IMR-90 (cell line): Measurements from ENCODE around the gene PDE4C. TPM values are rescaled to one million over a fixed set of nuclear protein-coding genes. Genes with fewer than 3 reads are reported as not detected.

Experiments
- ATAC-seq: fragments of 200-7000 bp; cut with Tn5 transposase; 2 replicates; pipeline ENCODE4 v1.9.1; 2020; ENCODE audit warnings: low read depth, mild to moderate bottlenecking, moderate library complexity
- BruUV-seq: library from RNA; stranded (reverse); fragments of 400-500 nt; replicated peaks from 2 replicates; lab custom pipeline; 2021; lab: Mats Ljungman, UMichigan
- CTCF ChIA-PET: fragments of 300-600 bp; formaldehyde crosslinking; extraction: SDS; loops from one replicate; lab custom pipeline; 2021; ENCODE audit warnings: antibody characterized with exemption; lab: Yijun Ruan, JAX
- POLR2A ChIA-PET: fragments of 300-600 bp; sonication (Branson Sonifier 250); formaldehyde crosslinking; loops from one replicate; lab custom pipeline; 2022; ENCODE audit warnings: antibody characterized with exemption; ENCODE audit not compliant: unreplicated experiment; lab: Charles Lee
- DNase-seq: peaks from one replicate; pipeline ENCODE4 v3.0.0; 2013
- H2AFZ ChIP-seq: replicated peaks from 2 replicates; pipeline ENCODE3; 2013; ENCODE audit warnings: low read length, mild to moderate bottlenecking; ENCODE audit not compliant: poor library complexity
- H2AK5ac ChIP-seq: 2 replicates; pipeline ENCODE4 v1.6.1; 2013; ENCODE audit warnings: low read depth, low read length, inconsistent platforms
- H2AK9ac ChIP-seq: replicated peaks from 2 replicates; pipeline ENCODE3; 2013; ENCODE audit warnings: mild to moderate bottlenecking, low read depth, low read length, moderate library complexity; ENCODE audit not compliant: poor library complexity
- H2BK120ac ChIP-seq: 2 replicates; pipeline ENCODE4 v1.6.1; 2013; ENCODE audit warnings: low read depth, low read length, inconsistent platforms
- H2BK15ac ChIP-seq: 3 replicates; pipeline ENCODE4 v1.6.1; 2013; ENCODE audit warnings: low read depth, low read length, inconsistent platforms
- H2BK20ac ChIP-seq: 2 replicates; pipeline ENCODE4 v1.6.1; 2013; ENCODE audit warnings: low read depth, mild to moderate bottlenecking, inconsistent platforms, low read length, moderate library complexity
- H2BK5ac ChIP-seq: 2 replicates; pipeline ENCODE4 v1.6.1; 2013; ENCODE audit warnings: mild to moderate bottlenecking, low read depth, low read length, inconsistent platforms; ENCODE audit not compliant: poor library complexity, severe bottlenecking
- H3K14ac ChIP-seq: replicated peaks from 2 replicates; pipeline ENCODE4 v1.6.1; 2013; ENCODE audit warnings: low read depth, low read length, inconsistent platforms
- H3K18ac ChIP-seq: 2 replicates; pipeline ENCODE4 v1.6.1; 2013; ENCODE audit warnings: low read depth, low read length, control low read depth
- H3K23ac ChIP-seq: 2 replicates; pipeline ENCODE4 v1.6.1; 2013; ENCODE audit warnings: low read depth, low read length, inconsistent platforms
- H3K27ac ChIP-seq: 2 replicates; pipeline ENCODE4 v1.5.1; 2013; ENCODE audit warnings: mild to moderate bottlenecking, control low read depth, low read length; ENCODE audit not compliant: insufficient read depth
- H3K27me3 ChIP-seq: 2 replicates; pipeline ENCODE4 v1.6.1; 2013; ENCODE audit warnings: low read length; ENCODE audit not compliant: control insufficient read depth, insufficient read depth
- H3K36me3 ChIP-seq: 2 replicates; pipeline ENCODE4 v1.6.1; 2013; ENCODE audit warnings: low read length, mixed read lengths; ENCODE audit not compliant: control insufficient read depth, insufficient read depth
- H3K4ac ChIP-seq: 2 replicates; pipeline ENCODE4 v1.6.1; 2013; ENCODE audit warnings: low read depth, low read length, inconsistent platforms
- H3K4me1 ChIP-seq: 2 replicates; pipeline ENCODE4 v1.6.1; 2013; ENCODE audit warnings: low read length, mixed read lengths; ENCODE audit not compliant: control insufficient read depth, insufficient read depth
- H3K4me2 ChIP-seq: 2 replicates; pipeline ENCODE4 v1.6.1; 2013; ENCODE audit warnings: low read depth, mild to moderate bottlenecking, control low read depth, low read length, moderate library complexity
- H3K4me3 ChIP-seq: 2 replicates; pipeline ENCODE4 v1.5.1; 2013; ENCODE audit warnings: low read depth, mild to moderate bottlenecking, control low read depth, low read length, moderate library complexity; ENCODE audit not compliant: insufficient read depth
- H3K56ac ChIP-seq: 2 replicates; pipeline ENCODE4 v1.6.1; 2013; ENCODE audit warnings: low read length, inconsistent platforms; ENCODE audit not compliant: insufficient read depth; ENCODE audit errors: extremely low read depth
- H3K79me1 ChIP-seq, 2 experiments: 2 replicates each; pipeline ENCODE4 v1.6.1; 2013; ENCODE audit warnings: low read length in 2 of 2, inconsistent platforms in 1 of 2, low read depth in 1 of 2
- H3K9ac ChIP-seq: 2 replicates; pipeline ENCODE4 v1.6.1; 2013; ENCODE audit warnings: low read depth, low read length, control low read depth
- H3K9me1 ChIP-seq: 2 replicates; pipeline ENCODE4 v1.6.1; 2013; ENCODE audit warnings: low read length, inconsistent platforms; ENCODE audit not compliant: insufficient read depth
- H3K9me3 ChIP-seq: 2 replicates; pipeline ENCODE4 v1.6.1; 2013; ENCODE audit warnings: low read length; ENCODE audit not compliant: control insufficient read depth, insufficient read depth
- H4K20me1 ChIP-seq: 2 replicates; pipeline ENCODE4 v1.6.1; 2013; ENCODE audit warnings: low read length, inconsistent platforms; ENCODE audit not compliant: insufficient read depth
- H4K5ac ChIP-seq: 2 replicates; pipeline ENCODE4 v1.6.1; 2013; ENCODE audit warnings: mild to moderate bottlenecking, low read depth, low read length, control low read depth
- H4K8ac ChIP-seq, 2 experiments: 2 replicates each; pipeline ENCODE4 v1.6.1; 2013; ENCODE audit warnings: low read depth in 2 of 2, low read length in 2 of 2, control low read depth in 1 of 2, inconsistent platforms in 1 of 2
- H4K91ac ChIP-seq: 2 replicates; pipeline ENCODE4 v1.6.1; 2013; ENCODE audit warnings: low read depth, low read length, inconsistent platforms; ENCODE audit not compliant: insufficient read depth
- BHLHE40 ChIP-seq: fragments of 150-350 bp; IDR thresholded peaks from 2 replicates; pipeline ENCODE4 v1.6.1; 2016; ENCODE audit warnings: mild to moderate bottlenecking, low read depth, low read length
- CEBPB ChIP-seq: IDR thresholded peaks from 2 replicates; pipeline ENCODE4 v1.6.1; 2012; ENCODE audit warnings: low read depth, low read length, improper control_type of control experiment
- CHD1 ChIP-seq: IDR thresholded peaks from 2 replicates; pipeline ENCODE4 v1.6.1; 2012; ENCODE audit warnings: low read depth, low read length, improper control_type of control experiment
- FOS ChIP-seq: fragments of 150-350 bp; IDR thresholded peaks from 2 replicates; pipeline ENCODE4 v1.6.1; 2016; ENCODE audit warnings: low read depth, low read length
- MAFK ChIP-seq: IDR thresholded peaks from 2 replicates; pipeline ENCODE4 v1.6.1; 2012; ENCODE audit warnings: low read depth, low read length, improper control_type of control experiment
- MAZ ChIP-seq: IDR thresholded peaks from 2 replicates; pipeline ENCODE4 v1.6.1; 2012; ENCODE audit warnings: low read depth, mild to moderate bottlenecking, low read length, improper control_type of control experiment, moderate library complexity, borderline replicate concordance
- MXI1 ChIP-seq: IDR thresholded peaks from 2 replicates; pipeline ENCODE4 v1.6.1; 2012; ENCODE audit warnings: low read depth, mild to moderate bottlenecking, low read length, moderate library complexity, borderline replicate concordance
- NFE2L2 ChIP-seq: fragments of 150-350 bp; IDR thresholded peaks from 2 replicates; pipeline ENCODE4 v1.6.1; 2016; ENCODE audit warnings: low read depth, mild to moderate bottlenecking, low read length
- RAD21 ChIP-seq: IDR thresholded peaks from 2 replicates; pipeline ENCODE4 v1.6.1; 2012; ENCODE audit warnings: low read length, improper control_type of control experiment
- RCOR1 ChIP-seq: IDR thresholded peaks from 2 replicates; pipeline ENCODE4 v1.6.1; 2012; ENCODE audit warnings: mild to moderate bottlenecking, low read length, improper control_type of control experiment; ENCODE audit not compliant: insufficient replicate concordance
- RFX5 ChIP-seq: IDR thresholded peaks from 2 replicates; pipeline ENCODE4 v1.8.0; 2012; ENCODE audit warnings: low read depth, mild to moderate bottlenecking, low read length, moderate library complexity
- SMC3 ChIP-seq: fragments of 150-350 bp; IDR thresholded peaks from 2 replicates; pipeline ENCODE4 v1.6.1; 2016; ENCODE audit warnings: low read depth, mild to moderate bottlenecking, antibody characterized with exemption, low read length, moderate library complexity
- WGBS, 2 experiments: methylation state at CpG; one replicate each; pipeline versions ENCODE4 v1.1.5 to v1.1.7; 2013; ENCODE audit warnings: missing lambda C conversion rate in 2 of 2; ENCODE audit not compliant: insufficient read length in 1 of 2; ENCODE audit errors: extremely low coverage in 2 of 2; 5-methylcytosine and 5-hydroxymethylcytosine counted together
- dilution Hi-C: fragments of 300-500 bp; cut with HindIII; formaldehyde crosslinking; loops from one replicate; pipeline ENCODE4 v1.14.3; 2018; ENCODE audit warnings: low sequenced_read_pairs; ENCODE audit not compliant: unreplicated experiment
- in situ Hi-C: fragments of 300-500 bp; cut with MboI; formaldehyde crosslinking; loops from 3 replicates; pipeline ENCODE4 v1.14.3; 2019; ENCODE audit warnings: low sequenced_read_pairs, inconsistent platforms, mixed read lengths
- intact Hi-C: fragments of 100-400 bp; cut with micrococcal nuclease; formaldehyde crosslinking; loops from 2 replicates; pipeline ENCODE4 v1.10.0; 2022
- polyA plus RNA-seq, 3 experiments: library from polyadenylated mRNA; depleted of rRNA; stranded (reverse); fragments of >200 nt; gene quantifications; 2 replicates each; pipeline ENCODE4 v1.2.3, GENCODE V29; 2012; ENCODE audit warnings: low replicate concordance in 1 of 3
- total RNA-seq: library from RNA; depleted of rRNA; stranded (reverse); fragments of >200 nt; gene quantifications from 2 replicates; pipeline ENCODE4 v1.2.3, GENCODE V29; 2012
- TF ChIP-seq, protein P1 (sequence below): conservative IDR thresholded peaks from 2 replicates; pipeline ENCODE4 v1.5.1; 2012; ENCODE audit warnings: mild to moderate bottlenecking, low read depth, low read length, improper control_type of control experiment
- TF ChIP-seq, protein P2 (sequence below): fragments of 150-350 bp; IDR thresholded peaks from 2 replicates; pipeline ENCODE4 v1.6.1; 2017; ENCODE audit warnings: mild to moderate bottlenecking, antibody characterized with exemption, low read length, low read depth

The PDE4C gene
- total and polyA plus RNA-seq, 2 of the 4 experiments (the other 2 are of a cell fraction) = 0.18 to 0.24 TPM

DNA sequence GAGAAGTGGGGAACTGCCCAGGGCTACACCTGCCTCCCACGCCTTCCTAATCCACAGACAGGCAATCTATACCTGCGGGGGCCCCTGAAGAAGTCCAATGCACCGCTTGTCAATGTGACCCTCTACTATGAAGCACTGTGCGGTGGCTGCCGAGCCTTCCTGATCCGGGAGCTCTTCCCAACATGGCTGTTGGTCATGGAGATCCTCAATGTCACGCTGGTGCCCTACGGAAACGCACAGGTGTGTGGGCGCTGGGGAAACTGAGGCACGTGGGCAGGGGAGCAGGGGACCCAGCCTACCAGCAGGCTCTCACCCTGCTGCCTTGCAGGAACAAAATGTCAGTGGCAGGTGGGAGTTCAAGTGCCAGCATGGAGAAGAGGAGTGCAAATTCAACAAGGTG, 51.3 kb downstream of the PDE4C start:
- H3K4me3 ChIP-seq = no peak overlapping the region
- no peaks in the 10 kb centered on the region for H3K79me1 ChIP-seq
- H3K27me3 ChIP-seq = peaks cover 4% of the 10 kb centered on the region; the same call in 1 of the 2 replicates
- H2BK120ac ChIP-seq = no peak overlapping the region
- H2BK15ac ChIP-seq = no peak overlapping the region
- no peak for DNase-seq
- dilution Hi-C loops (no loop called here), intact Hi-C loops (loop anchor here (5.0 kb wide), 2 partner anchors 77 to 168 kb away; partner anchors contain the start of gene ARRDC2), in situ Hi-C loops (no loop called here)
- H2BK20ac ChIP-seq = no peak overlapping the region
- H2AK5ac ChIP-seq = no peak overlapping the region
- H4K91ac ChIP-seq = no peak overlapping the region
- 0 out of 2 replicates have a peak, but pooled peaks cover 3% of the 10 kb centered on the region for H3K9me1 ChIP-seq
- no peak overlapping the region for H3K56ac ChIP-seq
- no peak overlapping the region for H3K18ac ChIP-seq
- no peak overlapping the region for H4K8ac ChIP-seq
- H2BK5ac ChIP-seq = no peak overlapping the region
- peaks cover 3% of the 10 kb centered on the region; the same call in 1 of the 2 replicates for H3K4me1 ChIP-seq
- BruUV-seq = no TSS peak
- H2AFZ ChIP-seq = no peak overlapping the region
- no peaks in the 10 kb centered on the region for H3K9me3 ChIP-seq
- H4K20me1 ChIP-seq = no peaks in the 10 kb centered on the region
- H3K14ac ChIP-seq = no peak overlapping the region
- TF ChIP-seq, protein P1, sequence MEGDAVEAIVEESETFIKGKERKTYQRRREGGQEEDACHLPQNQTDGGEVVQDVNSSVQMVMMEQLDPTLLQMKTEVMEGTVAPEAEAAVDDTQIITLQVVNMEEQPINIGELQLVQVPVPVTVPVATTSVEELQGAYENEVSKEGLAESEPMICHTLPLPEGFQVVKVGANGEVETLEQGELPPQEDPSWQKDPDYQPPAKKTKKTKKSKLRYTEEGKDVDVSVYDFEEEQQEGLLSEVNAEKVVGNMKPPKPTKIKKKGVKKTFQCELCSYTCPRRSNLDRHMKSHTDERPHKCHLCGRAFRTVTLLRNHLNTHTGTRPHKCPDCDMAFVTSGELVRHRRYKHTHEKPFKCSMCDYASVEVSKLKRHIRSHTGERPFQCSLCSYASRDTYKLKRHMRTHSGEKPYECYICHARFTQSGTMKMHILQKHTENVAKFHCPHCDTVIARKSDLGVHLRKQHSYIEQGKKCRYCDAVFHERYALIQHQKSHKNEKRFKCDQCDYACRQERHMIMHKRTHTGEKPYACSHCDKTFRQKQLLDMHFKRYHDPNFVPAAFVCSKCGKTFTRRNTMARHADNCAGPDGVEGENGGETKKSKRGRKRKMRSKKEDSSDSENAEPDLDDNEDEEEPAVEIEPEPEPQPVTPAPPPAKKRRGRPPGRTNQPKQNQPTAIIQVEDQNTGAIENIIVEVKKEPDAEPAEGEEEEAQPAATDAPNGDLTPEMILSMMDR = no peak
- TF ChIP-seq RFX5 (no peak), RCOR1 (no peak), NFE2L2 (no peak), CHD1 (no peak), MXI1 (no peak), RAD21 (no peak), SMC3 (no peak), MAZ (no peak), FOS (no peak), BHLHE40 (no peak), CEBPB (no peak), MAFK (no peak)
- TF ChIP-seq, protein P2, sequence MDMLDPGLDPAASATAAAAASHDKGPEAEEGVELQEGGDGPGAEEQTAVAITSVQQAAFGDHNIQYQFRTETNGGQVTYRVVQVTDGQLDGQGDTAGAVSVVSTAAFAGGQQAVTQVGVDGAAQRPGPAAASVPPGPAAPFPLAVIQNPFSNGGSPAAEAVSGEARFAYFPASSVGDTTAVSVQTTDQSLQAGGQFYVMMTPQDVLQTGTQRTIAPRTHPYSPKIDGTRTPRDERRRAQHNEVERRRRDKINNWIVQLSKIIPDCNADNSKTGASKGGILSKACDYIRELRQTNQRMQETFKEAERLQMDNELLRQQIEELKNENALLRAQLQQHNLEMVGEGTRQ = no peak
- no peaks in the 10 kb centered on the region for H3K36me3 ChIP-seq
- H3K9ac ChIP-seq = no peak overlapping the region
- ChIA-PET POLR2A (no interaction called here), CTCF (no interaction called here)
- H3K4ac ChIP-seq = no peak overlapping the region
- H2AK9ac ChIP-seq = no peak overlapping the region
- WGBS, 2 experiments = 75% methylated on average over 6 of the region's 11 CpGs; no CpG with 5 or more reads in 1 of the 2 experiments
- H3K27ac ChIP-seq = no peak overlapping the region
- no peak overlapping the region for H3K23ac ChIP-seq
- no peak overlapping the region for H4K5ac ChIP-seq
- H3K4me2 ChIP-seq = no peak overlapping the region
- no peak for ATAC-seq
